ENCODE results near the gene TRNP1.
"Not testable (repeated sequence)": the region's sequence is repeated elsewhere in the genome, so short reads cannot be mapped to it uniquely, and the experiment has no call there.

Gene TRNP1, protein sequence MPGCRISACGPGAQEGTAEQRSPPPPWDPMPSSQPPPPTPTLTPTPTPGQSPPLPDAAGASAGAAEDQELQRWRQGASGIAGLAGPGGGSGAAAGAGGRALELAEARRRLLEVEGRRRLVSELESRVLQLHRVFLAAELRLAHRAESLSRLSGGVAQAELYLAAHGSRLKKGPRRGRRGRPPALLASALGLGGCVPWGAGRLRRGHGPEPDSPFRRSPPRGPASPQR

DNA sequence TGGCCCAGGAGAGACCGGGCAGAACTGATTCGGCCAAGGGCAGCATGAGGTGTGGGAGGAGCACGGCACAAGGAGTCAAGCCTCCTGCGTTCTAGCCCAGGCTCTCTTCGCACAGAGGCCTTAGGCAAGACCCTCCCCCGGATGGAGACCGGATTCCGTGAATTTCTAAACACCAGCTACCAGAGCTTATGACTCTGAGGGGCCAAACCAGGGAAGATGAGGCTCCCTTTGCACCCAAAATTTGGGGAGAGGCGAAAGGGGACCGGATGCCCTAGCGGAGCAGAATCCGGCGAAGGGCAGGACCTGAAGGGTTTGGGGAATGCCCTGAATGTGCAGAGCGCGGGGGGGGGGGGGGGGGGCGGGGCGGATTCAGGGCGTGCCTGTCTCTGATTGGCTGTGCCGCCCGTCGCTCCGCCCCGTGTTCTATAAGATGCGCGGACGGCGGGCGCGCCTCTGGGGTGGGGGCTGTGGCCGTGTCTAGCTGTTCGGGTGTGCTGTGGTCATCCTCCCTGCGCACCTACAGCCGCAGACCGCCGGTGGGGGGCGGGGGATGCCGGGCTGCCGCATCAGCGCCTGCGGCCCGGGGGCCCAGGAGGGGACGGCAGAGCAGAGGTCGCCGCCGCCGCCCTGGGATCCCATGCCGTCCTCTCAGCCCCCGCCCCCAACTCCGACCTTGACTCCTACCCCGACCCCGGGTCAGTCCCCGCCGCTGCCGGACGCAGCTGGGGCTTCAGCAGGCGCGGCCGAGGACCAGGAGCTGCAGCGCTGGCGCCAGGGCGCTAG lies at the start of gene TRNP1:
Gene TRNP1, plus strand, starts transcription at position 456 of the 783 bp plus-strand sequence. Its CDS starts 95 bp downstream, at position 551.
- Histone ChIP-seq H3K27ac (ENCODE audit: low read depth, low read length) (peak within 1 kb of the TSS; percentile 20), H3K27me3 (ENCODE audit: control insufficient read depth in 1 of 2, insufficient read depth in 2 of 2, low read length in 2 of 2) (peaks cover 20 to 44% of the 10 kb centered on the region in 2 donors)

DNA sequence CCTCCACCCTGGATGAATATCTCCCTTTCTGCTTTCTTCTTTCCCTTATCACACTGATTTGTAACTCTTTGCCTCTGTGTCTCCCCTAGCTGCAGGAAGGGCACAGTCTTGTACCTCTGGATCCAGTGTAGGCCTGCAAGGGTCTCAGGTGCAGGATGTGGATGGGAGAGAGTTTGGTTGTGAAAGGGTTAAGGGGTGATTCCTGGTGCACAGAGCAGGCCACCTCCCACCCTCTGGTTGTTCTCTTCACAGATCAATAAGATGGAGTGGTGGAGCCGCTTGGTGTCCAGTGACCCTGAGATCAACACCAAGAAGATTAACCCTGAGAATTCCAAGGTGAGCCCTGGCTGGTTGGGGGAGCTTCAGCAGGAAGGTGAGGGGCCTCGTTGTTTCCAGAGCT lies 48.4 kb upstream of the TRNP1 start:
- Histone ChIP-seq H3K9me3 (ENCODE audit: control insufficient read depth in 1 of 2, low read length in 2 of 2) (no peaks in the 10 kb centered on the region), H3K27ac (ENCODE audit: low read depth, low read length) (no peak overlapping the region), H3K9ac (ENCODE audit: low read depth in 1 of 2, low read length in 2 of 2) (no peak overlapping the region), H3K36me3 (ENCODE audit: control insufficient read depth in 1 of 2, insufficient read depth in 2 of 2, low read length in 2 of 2) (peaks cover 21 to 59% of the 10 kb centered on the region in 2 donors), H3K4me3 (ENCODE audit: low read depth in 1 of 2, low read length in 2 of 2) (peak overlapping the region in 1 of 2 donors; percentile 3), H3K4me1 (ENCODE audit: control insufficient read depth in 1 of 2, insufficient read depth in 2 of 2, low read length in 2 of 2) (peaks cover 22 to 23% of the 10 kb centered on the region in 2 donors), H3K27me3 (ENCODE audit: control insufficient read depth in 1 of 2, insufficient read depth in 2 of 2, low read length in 2 of 2) (no peaks in the 10 kb centered on the region)

More for the DNA sequence above, at the start of gene TRNP1:
- peak within 1 kb of the TSS in 1 of 2 donors; percentile 33 for H3K9ac ChIP-seq (ENCODE audit: low read depth in 1 of 2, low read length in 2 of 2)
- peaks cover 27 to 28% of the 10 kb centered on the region in 2 donors for H3K4me1 ChIP-seq (ENCODE audit: control insufficient read depth in 1 of 2, insufficient read depth in 2 of 2, low read length in 2 of 2)
- no peaks in the 10 kb centered on the region for H3K36me3 ChIP-seq (ENCODE audit: control insufficient read depth in 1 of 2, insufficient read depth in 2 of 2, low read length in 2 of 2)
- no peaks in the 10 kb centered on the region for H3K9me3 ChIP-seq (ENCODE audit: control insufficient read depth in 1 of 2, low read length in 2 of 2)
- peak within 1 kb of the TSS; percentile 56 to 65 for H3K4me3 ChIP-seq (ENCODE audit: low read depth in 1 of 2, low read length in 2 of 2)

DNA sequence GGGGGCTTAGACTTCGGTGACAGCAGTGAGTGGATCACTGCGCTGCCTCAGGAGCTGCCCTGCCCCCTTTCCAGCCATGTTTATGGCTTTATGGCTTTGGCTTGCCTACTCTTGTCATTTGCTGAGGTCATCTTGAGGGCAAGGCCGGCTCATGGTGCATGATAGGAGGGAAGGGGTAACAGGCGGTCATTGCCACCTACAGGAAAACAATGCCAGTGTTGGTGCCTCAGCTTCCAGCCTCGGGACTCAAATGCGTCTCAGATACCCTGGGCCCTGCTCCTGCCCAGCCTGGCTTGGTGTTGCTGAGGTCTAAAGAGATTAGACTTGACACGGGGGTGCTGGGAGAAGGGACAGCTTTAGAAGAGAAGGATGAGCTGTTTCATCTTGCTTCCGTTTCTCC lies 47.8 kb upstream of the TRNP1 start:
- peak overlapping the region in 1 of 2 donors; percentile 3 for H3K4me3 ChIP-seq (ENCODE audit: low read depth in 1 of 2, low read length in 2 of 2)
- peak overlapping the region in 1 of 2 donors; percentile 43 for H3K9ac ChIP-seq (ENCODE audit: low read depth in 1 of 2, low read length in 2 of 2)
- peaks cover 21 to 65% of the 10 kb centered on the region in 2 donors for H3K36me3 ChIP-seq (ENCODE audit: control insufficient read depth in 1 of 2, insufficient read depth in 2 of 2, low read length in 2 of 2)
- H3K27me3 ChIP-seq (ENCODE audit: control insufficient read depth in 1 of 2, insufficient read depth in 2 of 2, low read length in 2 of 2): no peaks in the 10 kb centered on the region
- no peaks in the 10 kb centered on the region for H3K9me3 ChIP-seq (ENCODE audit: control insufficient read depth in 1 of 2, low read length in 2 of 2)
- H3K27ac ChIP-seq (ENCODE audit: low read depth, low read length): peak overlapping the region; percentile 59
- H3K4me1 ChIP-seq (ENCODE audit: control insufficient read depth in 1 of 2, insufficient read depth in 2 of 2, low read length in 2 of 2): peaks cover 28 to 29% of the 10 kb centered on the region in 2 donors

DNA sequence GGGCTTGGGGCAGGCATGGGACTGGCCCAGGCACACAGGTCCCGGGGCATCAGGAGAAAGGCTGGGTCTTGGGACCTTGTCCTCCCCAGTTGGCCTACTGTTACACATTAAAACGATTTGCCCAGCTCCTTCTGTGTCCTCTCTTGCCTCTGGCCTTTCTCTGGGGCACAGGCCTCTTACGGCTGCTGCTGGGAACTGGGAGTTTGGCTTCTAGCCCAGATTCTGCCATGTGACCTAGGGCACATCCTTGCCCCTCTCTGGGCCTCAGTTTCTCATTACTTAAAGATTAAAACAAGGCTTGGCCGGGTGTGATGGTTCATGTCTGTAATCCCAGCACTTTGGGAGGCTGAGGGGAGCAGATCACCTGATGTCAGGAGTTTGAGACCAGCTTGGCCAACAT lies 47.2 kb upstream of the TRNP1 start:
- H3K9me3 ChIP-seq (ENCODE audit: control insufficient read depth in 1 of 2, low read length in 2 of 2): no peaks in the 10 kb centered on the region
- no peak overlapping the region for H3K4me3 ChIP-seq (ENCODE audit: low read depth in 1 of 2, low read length in 2 of 2)
- peaks cover 21 to 64% of the 10 kb centered on the region in 2 donors for H3K36me3 ChIP-seq (ENCODE audit: control insufficient read depth in 1 of 2, insufficient read depth in 2 of 2, low read length in 2 of 2)
- peaks cover 30 to 31% of the 10 kb centered on the region in 2 donors for H3K4me1 ChIP-seq (ENCODE audit: control insufficient read depth in 1 of 2, insufficient read depth in 2 of 2, low read length in 2 of 2)
- H3K27me3 ChIP-seq (ENCODE audit: control insufficient read depth in 1 of 2, insufficient read depth in 2 of 2, low read length in 2 of 2): no peaks in the 10 kb centered on the region
- no peak overlapping the region for H3K9ac ChIP-seq (ENCODE audit: low read depth in 1 of 2, low read length in 2 of 2)
- H3K27ac ChIP-seq (ENCODE audit: low read depth, low read length): peak overlapping the region; percentile 59

DNA sequence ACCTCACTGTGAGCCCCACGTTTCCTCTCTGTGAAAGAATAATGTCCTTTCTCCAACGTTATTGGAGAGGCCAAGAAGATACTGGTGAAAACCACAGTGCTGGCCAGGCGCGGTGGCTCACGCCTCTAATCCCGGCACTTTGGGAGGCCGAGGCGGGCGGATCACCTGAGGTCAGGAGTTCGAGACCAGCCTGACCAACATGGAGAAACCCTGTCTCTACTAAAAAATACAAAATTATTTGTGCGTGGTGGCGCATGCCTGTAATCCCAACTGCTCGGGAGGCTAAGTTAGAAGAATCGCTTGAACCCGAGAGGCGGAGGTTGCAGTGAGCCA lies 44.8 kb upstream of the TRNP1 start:
- not testable (repeated sequence) for H3K27me3 ChIP-seq (ENCODE audit: control insufficient read depth in 1 of 2, insufficient read depth in 2 of 2, low read length in 2 of 2); H3K9ac ChIP-seq (ENCODE audit: low read depth in 1 of 2, low read length in 2 of 2); H3K27ac ChIP-seq (ENCODE audit: low read depth, low read length); H3K9me3 ChIP-seq (ENCODE audit: control insufficient read depth in 1 of 2, low read length in 2 of 2); H3K4me3 ChIP-seq (ENCODE audit: low read depth in 1 of 2, low read length in 2 of 2)
- Histone ChIP-seq H3K36me3 (ENCODE audit: control insufficient read depth in 1 of 2, insufficient read depth in 2 of 2, low read length in 2 of 2) (peaks cover 4 to 46% of the 10 kb centered on the region in 2 donors), H3K4me1 (ENCODE audit: control insufficient read depth in 1 of 2, insufficient read depth in 2 of 2, low read length in 2 of 2) (peaks cover 30 to 31% of the 10 kb centered on the region in 2 donors)

DNA sequence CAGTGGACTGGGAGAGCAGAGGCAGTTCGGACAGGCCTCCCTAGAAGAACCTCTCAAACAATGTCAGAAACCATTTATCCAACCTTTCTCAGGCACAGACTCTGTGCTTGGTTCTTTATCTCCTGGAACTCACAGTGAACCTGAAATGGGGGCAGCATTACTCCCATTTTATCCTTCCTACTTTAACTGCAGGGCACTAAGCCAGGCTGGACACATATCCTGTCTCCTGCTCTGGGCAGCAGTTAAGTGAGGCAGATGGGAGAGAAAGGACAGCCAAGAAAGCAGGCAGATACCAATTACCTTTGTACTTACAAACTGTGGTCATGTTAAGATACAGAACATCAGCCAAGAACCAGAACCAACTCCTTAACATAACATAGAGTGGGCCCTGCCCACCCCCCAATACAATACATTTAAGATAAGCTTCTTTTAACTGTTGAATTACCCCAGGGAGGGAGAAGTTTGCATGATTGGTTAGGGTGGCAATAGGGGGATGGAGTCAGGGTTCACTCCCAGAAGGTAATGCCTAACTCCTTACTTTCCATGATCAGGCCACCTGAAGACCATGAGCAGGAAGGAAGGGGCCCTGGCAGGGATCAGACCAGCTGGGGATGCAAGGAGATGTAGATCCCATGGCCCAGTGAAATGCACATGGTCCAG lies 44.1 kb upstream of the TRNP1 start:
- Histone ChIP-seq H3K27me3 (ENCODE audit: control insufficient read depth in 1 of 2, insufficient read depth in 2 of 2, low read length in 2 of 2) (no peaks in the 10 kb centered on the region), H3K27ac (ENCODE audit: low read depth, low read length) (no peak overlapping the region), H3K4me1 (ENCODE audit: control insufficient read depth in 1 of 2, insufficient read depth in 2 of 2, low read length in 2 of 2) (peaks cover 30 to 31% of the 10 kb centered on the region in 2 donors), H3K9me3 (ENCODE audit: control insufficient read depth in 1 of 2, low read length in 2 of 2) (no peaks in the 10 kb centered on the region), H3K4me3 (ENCODE audit: low read depth in 1 of 2, low read length in 2 of 2) (no peak overlapping the region), H3K36me3 (ENCODE audit: control insufficient read depth in 1 of 2, insufficient read depth in 2 of 2, low read length in 2 of 2) (peaks cover 4 to 40% of the 10 kb centered on the region in 2 donors), H3K9ac (ENCODE audit: low read depth in 1 of 2, low read length in 2 of 2) (no peak overlapping the region)

DNA sequence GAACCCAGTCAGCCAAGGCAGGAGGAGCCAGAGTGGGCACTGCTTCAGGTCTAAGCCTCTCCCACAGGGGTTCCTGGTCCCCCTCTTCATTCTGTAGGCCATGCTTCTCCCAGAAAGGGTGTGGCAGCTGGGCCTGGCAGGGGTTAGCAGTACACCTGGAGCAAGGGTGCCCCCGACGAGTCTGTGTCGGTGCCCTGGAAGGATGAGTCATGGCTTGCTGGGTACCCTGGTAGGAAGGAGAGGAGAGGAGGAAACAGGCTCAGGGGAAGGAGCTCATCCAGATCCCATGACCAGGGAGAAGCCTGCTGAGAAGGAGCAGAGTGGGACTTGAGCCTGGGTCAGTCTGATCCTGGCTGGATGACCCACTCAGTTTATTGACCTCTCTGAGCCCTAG lies 43.6 kb upstream of the TRNP1 start:
- Histone ChIP-seq H3K27me3 (ENCODE audit: control insufficient read depth in 1 of 2, insufficient read depth in 2 of 2, low read length in 2 of 2) (no peaks in the 10 kb centered on the region), H3K4me1 (ENCODE audit: control insufficient read depth in 1 of 2, insufficient read depth in 2 of 2, low read length in 2 of 2) (peaks cover 30% of the 10 kb centered on the region in 2 donors), H3K4me3 (ENCODE audit: low read depth in 1 of 2, low read length in 2 of 2) (no peak overlapping the region), H3K9me3 (ENCODE audit: control insufficient read depth in 1 of 2, low read length in 2 of 2) (no peaks in the 10 kb centered on the region), H3K27ac (ENCODE audit: low read depth, low read length) (no peak overlapping the region), H3K36me3 (ENCODE audit: control insufficient read depth in 1 of 2, insufficient read depth in 2 of 2, low read length in 2 of 2) (peaks cover 4 to 37% of the 10 kb centered on the region in 2 donors), H3K9ac (ENCODE audit: low read depth in 1 of 2, low read length in 2 of 2) (no peak overlapping the region)

DNA sequence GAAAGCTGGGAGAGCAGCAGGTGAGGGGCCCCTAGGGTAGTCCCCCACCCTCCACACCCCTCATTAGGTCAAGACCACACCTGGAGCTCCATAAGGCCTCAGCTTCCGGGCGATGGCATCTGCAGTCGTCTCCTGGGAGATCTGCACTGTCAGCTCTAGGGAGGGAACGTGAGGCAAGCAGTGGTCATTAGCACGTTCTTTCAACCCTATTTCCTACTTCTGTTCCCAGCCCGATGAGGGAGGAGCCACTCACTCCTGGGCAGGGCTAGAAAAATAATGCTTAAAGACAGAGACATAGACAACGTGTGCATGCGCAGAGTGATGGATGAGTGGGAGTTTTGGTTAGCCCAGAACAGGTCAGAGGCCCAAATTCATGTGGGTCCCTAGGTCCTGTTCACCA lies 42.9 kb upstream of the TRNP1 start:
- Histone ChIP-seq H3K36me3 (ENCODE audit: control insufficient read depth in 1 of 2, insufficient read depth in 2 of 2, low read length in 2 of 2) (peaks cover 0 to 30% of the 10 kb centered on the region in 2 donors), H3K27me3 (ENCODE audit: control insufficient read depth in 1 of 2, insufficient read depth in 2 of 2, low read length in 2 of 2) (no peaks in the 10 kb centered on the region), H3K9me3 (ENCODE audit: control insufficient read depth in 1 of 2, low read length in 2 of 2) (no peaks in the 10 kb centered on the region), H3K27ac (ENCODE audit: low read depth, low read length) (no peak overlapping the region), H3K9ac (ENCODE audit: low read depth in 1 of 2, low read length in 2 of 2) (no peak overlapping the region), H3K4me1 (ENCODE audit: control insufficient read depth in 1 of 2, insufficient read depth in 2 of 2, low read length in 2 of 2) (peaks cover 23 to 24% of the 10 kb centered on the region in 2 donors), H3K4me3 (ENCODE audit: low read depth in 1 of 2, low read length in 2 of 2) (no peak overlapping the region)

DNA sequence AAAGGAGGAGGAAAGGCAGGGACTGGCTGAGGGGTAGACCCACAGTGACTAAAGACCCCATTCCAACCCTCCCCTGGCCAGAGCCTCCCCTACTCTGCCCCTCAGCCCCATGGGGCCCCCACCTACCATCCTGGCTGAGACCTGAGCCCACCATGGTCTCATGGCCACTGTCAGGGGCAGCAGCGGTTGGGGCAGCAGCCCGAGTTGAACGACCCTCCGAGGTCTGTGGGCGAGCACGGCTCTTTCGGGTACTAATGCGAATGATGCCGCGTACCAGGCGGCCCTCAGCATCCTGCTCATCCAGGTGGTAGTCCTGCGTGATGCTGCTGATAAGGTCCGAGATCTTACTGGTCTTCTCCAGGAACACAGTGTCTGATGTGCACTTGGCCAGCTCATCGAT lies 42.3 kb upstream of the TRNP1 start:
- Histone ChIP-seq H3K4me1 (ENCODE audit: control insufficient read depth in 1 of 2, insufficient read depth in 2 of 2, low read length in 2 of 2) (peaks cover 18% of the 10 kb centered on the region in 2 donors), H3K27me3 (ENCODE audit: control insufficient read depth in 1 of 2, insufficient read depth in 2 of 2, low read length in 2 of 2) (no peaks in the 10 kb centered on the region), H3K36me3 (ENCODE audit: control insufficient read depth in 1 of 2, insufficient read depth in 2 of 2, low read length in 2 of 2) (peaks cover 0 to 27% of the 10 kb centered on the region in 2 donors), H3K9me3 (ENCODE audit: control insufficient read depth in 1 of 2, low read length in 2 of 2) (no peaks in the 10 kb centered on the region), H3K9ac (ENCODE audit: low read depth in 1 of 2, low read length in 2 of 2) (no peak overlapping the region), H3K4me3 (ENCODE audit: low read depth in 1 of 2, low read length in 2 of 2) (no peak overlapping the region), H3K27ac (ENCODE audit: low read depth, low read length) (no peak overlapping the region)

Data from duodenal mucosa (tissue), 2 donors.